Uterus (tissue), 2 donors: Measurements from ENCODE around the gene TNFAIP8L3.

Experiments used
- POLR2A ChIP-seq, 2 donors: fragments of 450-650 bp; IDR thresholded peaks; one replicate each; pipeline ENCODE4 v1.6.1; 2016; ENCODE audit warnings: antibody characterized with exemption in 2 of 2, mild to moderate bottlenecking in 1 of 2, moderate library complexity in 1 of 2
- TF ChIP-seq, protein P1 (sequence below), 4 experiments: fragments of 200-600 bp in 2 of 4; fragments of 450-650 bp in 2 of 4; sonication (generic) in 2 of 4; IDR thresholded peaks; one replicate each; pipeline ENCODE4 v1.5.1; 2016 to 2019; ENCODE audit warnings: antibody characterized with exemption in 4 of 4, mild to moderate bottlenecking in 2 of 4, moderate library complexity in 1 of 4

- TF ChIP-seq, protein P1, sequence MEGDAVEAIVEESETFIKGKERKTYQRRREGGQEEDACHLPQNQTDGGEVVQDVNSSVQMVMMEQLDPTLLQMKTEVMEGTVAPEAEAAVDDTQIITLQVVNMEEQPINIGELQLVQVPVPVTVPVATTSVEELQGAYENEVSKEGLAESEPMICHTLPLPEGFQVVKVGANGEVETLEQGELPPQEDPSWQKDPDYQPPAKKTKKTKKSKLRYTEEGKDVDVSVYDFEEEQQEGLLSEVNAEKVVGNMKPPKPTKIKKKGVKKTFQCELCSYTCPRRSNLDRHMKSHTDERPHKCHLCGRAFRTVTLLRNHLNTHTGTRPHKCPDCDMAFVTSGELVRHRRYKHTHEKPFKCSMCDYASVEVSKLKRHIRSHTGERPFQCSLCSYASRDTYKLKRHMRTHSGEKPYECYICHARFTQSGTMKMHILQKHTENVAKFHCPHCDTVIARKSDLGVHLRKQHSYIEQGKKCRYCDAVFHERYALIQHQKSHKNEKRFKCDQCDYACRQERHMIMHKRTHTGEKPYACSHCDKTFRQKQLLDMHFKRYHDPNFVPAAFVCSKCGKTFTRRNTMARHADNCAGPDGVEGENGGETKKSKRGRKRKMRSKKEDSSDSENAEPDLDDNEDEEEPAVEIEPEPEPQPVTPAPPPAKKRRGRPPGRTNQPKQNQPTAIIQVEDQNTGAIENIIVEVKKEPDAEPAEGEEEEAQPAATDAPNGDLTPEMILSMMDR (IDR thresholded peaks at IDR 0.05): no peak
- no peak for TF ChIP-seq POLR2A (IDR thresholded peaks at IDR 0.05)
Observed at GRCh38 chr15:51083641-51084166, 11.0 kb downstream of the TNFAIP8L3 start.
